ENCODE measurements around the gene ZNF541. TPM values are rescaled to one million over a fixed set of nuclear protein-coding genes. Genes with fewer than 3 reads are reported as not detected.

ZNF541 gene
- total and polyA plus RNA-seq, 11 donors = 0.15 to 3.8 (median 1.1) TPM

DNA sequence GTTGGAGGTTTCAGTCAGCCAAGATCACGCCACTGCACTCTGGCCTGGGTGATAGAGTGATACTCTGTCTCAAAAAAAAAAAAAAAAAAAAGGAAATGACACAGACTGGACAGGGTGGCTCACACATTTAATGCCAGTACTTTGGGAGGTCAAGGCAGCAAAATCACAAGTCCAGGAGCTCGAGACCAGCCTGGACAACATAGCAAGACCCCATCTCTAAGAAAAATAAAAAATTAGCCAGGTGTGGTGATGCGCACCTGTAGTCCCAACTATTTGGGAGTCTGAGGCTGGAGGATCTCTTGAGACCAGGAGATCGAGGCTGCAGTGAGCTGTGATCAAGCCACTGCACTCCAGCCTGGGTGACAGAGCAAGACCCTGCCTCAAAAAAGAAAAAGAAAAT, 35.5 kb downstream of the ZNF541 start:
- no peaks in the 10 kb centered on the region for H3K27me3 ChIP-seq
- ATAC-seq (no peak), DNase-seq (no peak)
- peaks cover 0 to 7% (median 0%) of the 10 kb centered on the region in 12 donors for H3K4me1 ChIP-seq
- H3K4me3 ChIP-seq = no peak overlapping the region
- no peaks in the 10 kb centered on the region for H3K9me3 ChIP-seq
- no peak overlapping the region for H3K27ac ChIP-seq
- H3K36me3 ChIP-seq = no peaks in the 10 kb centered on the region
- intact Hi-C loops (cut with DNase I) = loop anchor here in 1 of 10 donors (10.0 kb wide), 1 partner anchor 167 kb away; no protein-coding TSS in a partner anchor
- TF ChIP-seq, protein P1, sequence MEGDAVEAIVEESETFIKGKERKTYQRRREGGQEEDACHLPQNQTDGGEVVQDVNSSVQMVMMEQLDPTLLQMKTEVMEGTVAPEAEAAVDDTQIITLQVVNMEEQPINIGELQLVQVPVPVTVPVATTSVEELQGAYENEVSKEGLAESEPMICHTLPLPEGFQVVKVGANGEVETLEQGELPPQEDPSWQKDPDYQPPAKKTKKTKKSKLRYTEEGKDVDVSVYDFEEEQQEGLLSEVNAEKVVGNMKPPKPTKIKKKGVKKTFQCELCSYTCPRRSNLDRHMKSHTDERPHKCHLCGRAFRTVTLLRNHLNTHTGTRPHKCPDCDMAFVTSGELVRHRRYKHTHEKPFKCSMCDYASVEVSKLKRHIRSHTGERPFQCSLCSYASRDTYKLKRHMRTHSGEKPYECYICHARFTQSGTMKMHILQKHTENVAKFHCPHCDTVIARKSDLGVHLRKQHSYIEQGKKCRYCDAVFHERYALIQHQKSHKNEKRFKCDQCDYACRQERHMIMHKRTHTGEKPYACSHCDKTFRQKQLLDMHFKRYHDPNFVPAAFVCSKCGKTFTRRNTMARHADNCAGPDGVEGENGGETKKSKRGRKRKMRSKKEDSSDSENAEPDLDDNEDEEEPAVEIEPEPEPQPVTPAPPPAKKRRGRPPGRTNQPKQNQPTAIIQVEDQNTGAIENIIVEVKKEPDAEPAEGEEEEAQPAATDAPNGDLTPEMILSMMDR (IDR thresholded peaks at IDR 0.05) = no peak
- TF ChIP-seq POLR2A (IDR thresholded peaks at IDR 0.05) = no peak
- WGBS, 4 donors = 89 to 92% (median 90%) methylated on average over 4 of the region's 4 CpGs

DNA sequence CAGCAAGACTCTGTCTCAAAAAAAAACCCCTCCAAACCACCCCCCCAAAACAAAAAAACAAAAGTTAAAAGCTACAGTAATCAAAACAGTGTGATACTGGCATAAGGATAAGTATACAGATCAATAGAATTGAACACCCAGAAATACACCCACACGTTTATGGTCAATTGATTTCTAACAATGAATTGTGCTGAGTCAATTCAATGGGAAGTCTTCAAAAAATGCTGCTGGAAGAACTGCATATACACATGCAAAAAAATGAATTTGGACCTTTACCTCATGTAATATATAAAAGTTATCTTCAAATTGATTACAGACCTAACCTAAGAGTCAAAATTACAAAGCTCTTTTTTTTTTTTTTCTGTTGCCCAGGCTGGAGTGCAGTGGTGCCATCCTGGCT, 38.3 kb downstream of the ZNF541 start:
- 63 to 81% (median 72%) methylated on average over 1 of the region's 1 CpG for WGBS, 4 donors
- peaks cover 0 to 6% (median 0%) of the 10 kb centered on the region in 12 donors for H3K4me1 ChIP-seq
- no peaks in the 10 kb centered on the region for H3K27me3 ChIP-seq
- ATAC-seq (no peak), DNase-seq (no peak)
- H3K36me3 ChIP-seq = no peaks in the 10 kb centered on the region
- TF ChIP-seq, protein P1 (IDR thresholded peaks at IDR 0.05) = no peak
- TF ChIP-seq POLR2A (IDR thresholded peaks at IDR 0.05) = no peak
- no peak overlapping the region for H3K4me3 ChIP-seq
- intact Hi-C loops (cut with DNase I) = loop anchor here in 1 of 10 donors (10.0 kb wide), 1 partner anchor 170 kb away; no protein-coding TSS in a partner anchor
- no peak overlapping the region for H3K27ac ChIP-seq
- H3K9me3 ChIP-seq = no peaks in the 10 kb centered on the region

DNA sequence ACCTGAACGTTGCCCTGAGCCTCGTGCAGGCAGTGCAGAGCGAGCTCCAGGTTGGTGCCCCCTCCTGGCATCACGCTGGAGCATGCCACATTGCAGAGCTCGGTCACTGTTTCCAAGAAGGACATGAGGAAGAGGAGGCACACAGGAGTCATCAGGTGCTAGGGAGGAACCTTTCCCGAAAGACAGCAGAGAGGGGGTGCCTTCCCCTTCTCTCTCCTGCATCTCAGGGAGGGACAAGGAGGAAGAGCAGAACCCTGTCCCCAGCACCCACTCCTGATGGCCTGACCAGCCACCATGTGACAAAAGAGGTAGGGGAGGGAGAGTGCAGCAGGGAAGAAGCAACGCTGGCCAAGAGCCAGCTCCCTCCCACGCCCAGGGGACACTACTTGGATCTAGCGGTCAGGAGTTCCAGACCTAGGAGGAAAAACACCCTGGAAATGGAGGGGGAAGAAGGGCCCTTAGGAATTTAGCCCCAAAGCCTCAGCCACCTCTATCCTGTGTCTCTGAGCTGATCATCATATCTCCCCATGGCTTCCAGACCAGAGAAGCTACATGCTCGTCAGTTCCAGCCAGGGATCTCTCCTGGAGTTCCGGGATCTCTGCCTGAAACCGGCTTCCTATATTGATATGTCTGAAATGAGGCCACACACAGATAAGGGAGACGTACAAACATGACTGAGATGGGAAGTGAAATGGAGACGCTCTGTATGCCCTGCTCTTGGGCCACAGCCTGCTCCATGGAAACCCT, 41.1 kb downstream of the ZNF541 start:
- no peak for DNase-seq
- ATAC-seq = no peak
- Histone ChIP-seq H3K9me3 (no peaks in the 10 kb centered on the region), H3K27me3 (no peaks in the 10 kb centered on the region), H3K36me3 (no peaks in the 10 kb centered on the region), H3K4me3 (no peak overlapping the region), H3K4me1 (peaks cover 0 to 6% (median 0%) of the 10 kb centered on the region in 12 donors), H3K27ac (no peak overlapping the region)
- intact Hi-C loops (cut with DNase I) = loop anchor here in 1 of 10 donors (10.0 kb wide), 1 partner anchor 173 kb away; no protein-coding TSS in a partner anchor
- TF ChIP-seq, protein P1 (IDR thresholded peaks at IDR 0.05) = no peak
- TF ChIP-seq POLR2A (IDR thresholded peaks at IDR 0.05) = no peak
- WGBS, 4 donors = 28 to 39% (median 38%) methylated on average over 11 to 14 of the region's 14 CpGs

DNA sequence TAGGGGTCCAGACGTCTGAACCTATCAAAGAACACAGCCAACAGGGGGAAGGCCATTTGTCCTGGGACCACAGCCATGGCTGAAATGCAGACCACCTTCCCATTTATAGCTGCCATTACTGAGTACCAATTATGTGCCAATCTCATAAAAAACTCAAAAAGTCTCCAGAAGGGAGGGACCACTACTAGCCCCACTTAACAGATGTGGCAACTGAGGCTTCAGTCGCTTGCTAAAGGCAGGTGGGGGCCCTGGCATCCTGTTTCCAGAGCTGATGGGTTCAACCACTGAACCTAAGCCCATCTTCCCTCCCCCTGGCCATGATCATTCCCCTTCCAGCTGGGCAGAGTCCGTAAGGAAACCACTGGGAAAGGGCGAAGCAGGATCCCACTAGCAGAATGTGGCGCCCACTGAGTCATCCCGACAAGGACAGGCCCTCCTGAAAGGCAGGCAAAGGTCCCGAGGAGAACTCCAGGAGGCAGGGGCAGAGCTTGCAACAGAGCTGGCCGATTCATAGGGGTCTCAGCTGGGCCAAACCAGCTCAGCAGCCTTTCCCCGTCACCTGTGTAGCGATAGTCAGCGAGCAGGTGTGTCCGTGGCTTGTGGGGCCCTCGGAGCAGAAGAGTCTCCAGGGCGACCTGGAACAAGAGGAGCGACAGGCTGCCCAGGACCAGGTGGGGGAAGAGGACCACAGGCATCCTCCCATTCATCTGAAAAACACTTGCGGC, 43.8 kb downstream of the ZNF541 start:
- H3K4me1 ChIP-seq = peaks cover 0 to 6% (median 0%) of the 10 kb centered on the region in 12 donors
- intact Hi-C loops (cut with DNase I) = no loop called here
- DNase-seq (no peak), ATAC-seq (no peak)
- H3K27ac ChIP-seq = no peak overlapping the region
- no peaks in the 10 kb centered on the region for H3K36me3 ChIP-seq
- no peak for TF ChIP-seq POLR2A (IDR thresholded peaks at IDR 0.05)
- H3K4me3 ChIP-seq = no peak overlapping the region
- H3K27me3 ChIP-seq = no peaks in the 10 kb centered on the region
- H3K9me3 ChIP-seq = no peaks in the 10 kb centered on the region
- 83 to 86% (median 85%) methylated on average over 15 to 16 of the region's 16 CpGs for WGBS, 4 donors
